NCI-H2171 treated with DMSO at 0.1 percent for 48 hours (cell line): ENCODE results near the gene DZIP1.
"Not testable (repeated sequence)": the region's sequence is repeated elsewhere in the genome, so short reads cannot be mapped to it uniquely, and the experiment has no call there.

ENCODE experiments used
- DNase-seq: peaks from one replicate; lab custom pipeline; 2025; lab: John Stamatoyannopoulos, UW

Gene DZIP1, protein sequence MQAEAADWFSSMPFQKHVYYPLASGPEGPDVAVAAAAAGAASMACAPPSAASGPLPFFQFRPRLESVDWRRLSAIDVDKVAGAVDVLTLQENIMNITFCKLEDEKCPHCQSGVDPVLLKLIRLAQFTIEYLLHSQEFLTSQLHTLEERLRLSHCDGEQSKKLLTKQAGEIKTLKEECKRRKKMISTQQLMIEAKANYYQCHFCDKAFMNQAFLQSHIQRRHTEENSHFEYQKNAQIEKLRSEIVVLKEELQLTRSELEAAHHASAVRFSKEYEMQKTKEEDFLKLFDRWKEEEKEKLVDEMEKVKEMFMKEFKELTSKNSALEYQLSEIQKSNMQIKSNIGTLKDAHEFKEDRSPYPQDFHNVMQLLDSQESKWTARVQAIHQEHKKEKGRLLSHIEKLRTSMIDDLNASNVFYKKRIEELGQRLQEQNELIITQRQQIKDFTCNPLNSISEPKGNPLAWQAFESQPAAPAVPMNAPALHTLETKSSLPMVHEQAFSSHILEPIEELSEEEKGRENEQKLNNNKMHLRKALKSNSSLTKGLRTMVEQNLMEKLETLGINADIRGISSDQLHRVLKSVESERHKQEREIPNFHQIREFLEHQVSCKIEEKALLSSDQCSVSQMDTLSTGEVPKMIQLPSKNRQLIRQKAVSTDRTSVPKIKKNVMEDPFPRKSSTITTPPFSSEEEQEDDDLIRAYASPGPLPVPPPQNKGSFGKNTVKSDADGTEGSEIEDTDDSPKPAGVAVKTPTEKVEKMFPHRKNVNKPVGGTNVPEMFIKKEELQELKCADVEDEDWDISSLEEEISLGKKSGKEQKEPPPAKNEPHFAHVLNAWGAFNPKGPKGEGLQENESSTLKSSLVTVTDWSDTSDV

DNA sequence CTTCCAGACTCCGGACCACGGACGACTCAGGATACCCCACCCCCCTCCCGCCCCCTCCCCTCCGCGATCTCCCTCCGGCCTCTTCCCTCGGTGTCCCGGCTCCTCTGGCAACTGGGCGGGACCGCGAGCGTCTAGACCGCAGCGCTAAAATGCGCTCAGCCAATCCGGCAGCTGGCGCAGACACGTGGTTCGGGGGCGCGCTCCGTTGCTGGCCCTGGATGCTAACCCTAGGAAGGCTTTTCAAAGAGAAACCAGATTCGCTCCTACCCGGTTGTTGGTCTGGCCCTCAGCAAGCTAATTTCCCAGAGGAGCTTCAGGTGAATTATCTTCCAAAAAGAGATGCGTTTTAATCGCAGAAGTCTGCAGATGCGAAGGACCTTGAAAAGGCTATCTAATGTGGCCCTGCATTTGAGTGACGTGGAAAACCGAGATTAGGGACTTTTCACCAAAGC, at the start of gene DZIP1:
Gene DZIP1, minus strand, starts transcription at position 106 of the 452 bp plus-strand sequence. CDS start 2,677 bp downstream, outside the sequence.
- DNase-seq = peak; percentile 80

DNA sequence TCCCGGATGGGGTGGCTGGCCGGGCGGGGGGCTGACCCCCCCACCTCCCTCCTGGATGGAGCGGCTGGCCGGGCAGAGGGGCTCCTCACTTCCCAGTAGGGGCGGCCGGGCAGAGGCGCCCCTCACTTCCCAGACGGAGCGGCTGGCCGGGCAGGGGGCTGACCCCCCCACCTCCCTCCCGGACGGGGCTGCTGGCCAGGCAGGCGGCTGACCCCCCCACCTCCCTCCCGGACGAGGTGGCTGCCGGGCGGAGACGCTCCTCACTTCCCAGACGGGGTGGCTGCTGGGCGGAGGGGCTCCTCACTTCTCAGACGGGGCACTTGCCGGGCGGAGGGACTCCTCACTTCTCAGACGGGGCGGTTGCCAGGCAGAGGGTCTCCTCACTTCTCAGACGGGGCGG, 46.5 kb upstream of the DZIP1 start:
- not testable (repeated sequence) for DNase-seq

DNA sequence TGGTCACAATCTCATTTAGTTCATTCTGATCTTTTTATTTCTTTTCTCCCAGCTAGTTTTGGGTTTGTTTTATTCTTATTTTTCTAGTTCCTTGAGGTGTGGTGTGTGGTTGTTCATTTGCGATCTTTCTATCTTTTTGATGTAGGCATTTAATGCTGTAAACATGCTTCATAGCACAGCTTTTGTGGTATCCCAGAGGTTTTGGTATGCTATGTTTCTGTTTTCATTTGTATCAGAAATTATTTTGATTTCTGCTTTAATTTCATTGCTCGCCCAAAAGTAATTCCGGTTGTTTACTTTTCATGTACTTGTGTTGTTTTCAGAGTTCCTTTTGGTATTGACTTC, 45.0 kb upstream of the DZIP1 start:
- no peak for DNase-seq

DNA sequence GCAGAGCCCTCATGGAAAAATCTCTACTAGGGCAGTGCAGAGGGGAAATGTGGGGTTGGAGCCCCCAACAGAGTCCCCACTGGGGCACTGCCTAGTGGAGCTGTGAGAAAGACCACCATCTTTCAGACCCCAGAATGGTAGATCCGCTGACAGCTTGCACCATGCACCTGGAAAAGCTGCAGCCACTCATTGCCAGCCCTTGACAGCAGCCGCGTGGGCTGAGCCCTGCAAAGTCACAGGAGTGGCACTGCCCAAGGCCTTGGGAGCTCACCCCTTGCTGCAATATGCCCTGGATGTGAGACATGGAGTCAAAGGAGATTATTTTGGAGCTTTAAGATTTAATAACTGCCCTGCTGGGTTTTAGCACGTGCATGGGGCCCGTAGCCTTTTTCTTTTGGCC, 40.5 kb upstream of the DZIP1 start:
- not testable (repeated sequence) for DNase-seq

DNA sequence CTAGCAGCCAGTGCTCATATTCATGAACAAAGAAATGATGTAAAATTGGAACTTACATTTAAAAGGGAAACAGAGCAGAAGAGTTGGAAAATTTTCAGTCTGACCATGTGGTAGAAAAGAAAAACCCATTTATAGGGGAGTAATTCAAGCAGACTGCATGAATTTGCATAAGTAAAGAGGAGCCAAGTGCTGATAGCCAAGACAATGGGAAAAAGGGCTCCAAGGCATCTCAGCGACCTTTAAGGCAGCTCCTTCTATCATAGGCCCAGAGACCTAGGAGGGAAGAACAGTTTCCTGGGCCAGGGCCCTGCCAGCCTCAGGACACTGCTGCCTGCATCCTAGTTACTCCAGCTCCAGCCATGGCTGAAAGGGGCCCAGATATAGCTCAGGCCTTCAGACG, 39.9 kb upstream of the DZIP1 start:
- DNase-seq = no peak

DNA sequence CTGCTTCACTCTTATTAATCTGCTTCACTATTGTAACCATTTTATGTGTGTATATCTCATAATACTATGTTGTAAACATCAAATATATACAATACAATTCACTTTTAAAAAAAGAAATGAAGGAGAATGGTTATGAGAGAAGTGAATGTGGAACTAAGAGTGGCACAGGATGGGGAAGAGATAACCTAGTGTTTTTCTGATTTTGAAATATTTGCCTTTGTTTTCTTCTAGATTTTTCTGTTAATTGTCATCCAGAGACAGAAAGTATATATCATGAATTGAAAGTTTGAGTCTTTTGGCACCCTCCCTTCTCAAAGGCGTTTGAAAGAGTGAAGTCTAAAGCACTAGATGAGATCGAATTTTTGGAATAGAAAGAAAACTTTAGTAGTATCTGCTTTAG, 35.2 kb upstream of the DZIP1 start:
- no peak for DNase-seq

DNA sequence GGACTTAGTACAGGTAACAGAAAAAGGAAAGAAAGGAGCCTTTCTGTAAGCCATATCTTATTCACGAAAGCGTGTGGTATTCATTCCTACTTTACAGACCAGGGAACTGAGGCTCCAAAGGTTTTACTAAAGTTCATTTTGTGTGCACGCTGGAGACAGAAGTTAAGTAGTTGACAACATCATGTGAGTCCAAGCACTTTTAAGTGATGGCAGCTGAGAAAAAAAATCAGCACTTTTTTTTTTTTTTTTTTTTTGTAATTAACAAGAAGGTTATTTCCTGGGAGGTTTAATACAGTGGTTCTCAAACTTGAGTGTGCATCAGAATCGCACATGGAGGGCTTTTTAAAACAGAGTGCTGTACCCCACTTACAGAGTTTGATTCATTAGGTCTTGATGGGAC, 34.5 kb upstream of the DZIP1 start:
- DNase-seq = no peak

DNA sequence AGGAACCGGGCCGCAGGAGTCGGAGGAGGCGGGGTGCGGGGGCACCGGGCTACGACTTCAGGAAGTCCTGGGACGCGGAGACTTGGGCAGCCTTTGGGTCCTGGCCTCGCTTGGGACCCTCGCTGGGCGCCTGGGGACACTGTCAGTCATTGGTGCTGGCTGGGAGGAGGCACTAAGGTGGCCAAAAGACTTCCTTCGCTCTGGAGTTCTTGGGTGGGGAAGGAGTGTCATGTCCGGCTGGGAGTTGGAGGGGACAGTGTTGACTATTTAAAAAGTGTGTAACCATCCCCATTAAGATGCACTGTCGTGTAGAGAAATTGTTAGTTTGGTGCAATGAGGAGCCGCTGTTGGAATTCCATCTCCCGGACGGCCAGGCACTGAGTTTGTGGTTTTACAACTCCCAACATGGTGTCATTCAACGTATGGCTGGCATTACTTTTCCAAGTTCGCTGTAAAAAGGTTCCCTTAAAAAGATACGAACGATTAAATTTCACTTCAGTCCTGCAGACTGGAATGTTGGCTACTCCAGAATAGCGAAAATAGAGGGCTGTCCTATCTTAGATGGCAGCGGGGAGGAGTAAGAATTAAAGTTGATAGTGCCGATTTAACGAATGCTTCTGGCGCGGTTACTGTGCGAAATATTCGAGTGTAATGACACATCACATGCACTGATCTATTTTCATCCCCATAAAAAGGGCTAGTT, 33.2 kb upstream of the DZIP1 start:
- DNase-seq = no peak

DNA sequence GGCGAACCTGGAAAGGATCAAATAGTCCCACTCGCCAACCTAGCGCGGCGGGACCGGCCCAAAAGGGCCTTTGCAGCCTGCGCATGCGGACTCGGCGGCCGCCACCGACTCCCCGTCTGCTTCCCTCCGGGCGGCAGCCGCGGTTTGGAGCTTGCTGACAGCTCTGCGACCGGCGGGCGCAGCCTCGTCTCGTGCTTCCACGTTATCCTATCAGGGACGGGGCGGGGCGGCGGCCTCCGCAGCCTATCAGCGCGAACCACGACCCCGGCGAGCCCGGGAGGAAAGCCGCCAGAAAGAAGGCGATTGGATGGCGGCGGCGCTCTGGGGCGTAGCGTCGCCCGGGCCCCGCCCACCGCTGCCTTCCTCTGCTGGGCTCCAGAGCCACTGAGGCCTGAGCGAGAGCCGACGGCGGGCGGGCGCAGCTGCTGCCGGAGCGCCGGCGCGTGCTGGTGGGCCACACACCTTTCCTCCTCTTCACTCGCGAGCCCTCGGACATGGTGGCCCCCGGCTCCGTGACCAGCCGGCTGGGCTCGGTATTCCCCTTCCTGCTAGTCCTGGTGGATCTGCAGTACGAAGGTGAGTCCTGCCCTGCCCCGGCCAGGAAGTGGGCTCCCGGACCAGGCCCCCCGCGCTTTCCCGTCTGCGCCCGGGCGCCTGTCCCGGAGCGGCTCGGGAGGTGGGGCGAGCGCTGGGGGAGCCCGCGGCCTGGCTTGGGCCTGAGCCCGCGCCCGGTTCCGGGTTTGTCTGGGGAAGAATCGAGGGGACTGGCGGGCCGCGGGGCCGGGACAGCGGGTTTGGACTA, 32.5 kb upstream of the DZIP1 start, which contains the start of gene DNAJC3:
Gene DNAJC3, plus strand, starts transcription at position 378 of the 802 bp plus-strand sequence. Its CDS starts 117 bp downstream, at position 495.
- DNase-seq = peak; percentile 96

DNA sequence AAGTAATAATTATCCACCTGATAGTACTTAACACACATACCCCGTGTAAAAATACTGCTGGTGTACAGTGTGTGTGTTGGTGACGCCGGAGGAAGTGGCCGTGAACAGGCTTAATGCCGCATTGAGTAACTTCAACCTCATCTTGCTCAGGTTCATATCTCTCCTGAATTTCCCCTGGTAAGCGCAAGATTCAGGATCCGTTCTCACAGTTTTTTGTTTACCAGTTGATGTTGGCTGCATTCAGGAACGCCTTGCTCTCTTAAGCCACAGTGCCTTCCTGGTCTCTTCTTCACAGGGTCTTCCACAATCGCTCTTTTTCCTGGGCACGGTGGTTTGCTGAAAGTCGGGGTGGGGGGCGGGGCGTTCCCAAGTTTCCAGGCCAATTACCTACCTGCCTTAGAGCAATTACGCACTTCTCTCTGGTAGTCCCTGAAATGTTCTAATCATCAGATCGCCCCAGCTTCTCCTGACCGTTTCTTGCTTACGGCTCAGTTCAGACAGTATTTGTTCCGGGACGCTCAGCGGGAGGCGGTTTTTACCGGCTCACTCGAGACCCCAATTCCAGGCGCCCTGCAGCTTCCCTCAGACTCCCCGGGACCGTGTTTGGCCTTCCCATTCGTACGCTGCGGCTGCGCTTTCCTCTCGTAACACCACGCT, 31.7 kb upstream of the DZIP1 start:
- peak; percentile 77 for DNase-seq

DNA sequence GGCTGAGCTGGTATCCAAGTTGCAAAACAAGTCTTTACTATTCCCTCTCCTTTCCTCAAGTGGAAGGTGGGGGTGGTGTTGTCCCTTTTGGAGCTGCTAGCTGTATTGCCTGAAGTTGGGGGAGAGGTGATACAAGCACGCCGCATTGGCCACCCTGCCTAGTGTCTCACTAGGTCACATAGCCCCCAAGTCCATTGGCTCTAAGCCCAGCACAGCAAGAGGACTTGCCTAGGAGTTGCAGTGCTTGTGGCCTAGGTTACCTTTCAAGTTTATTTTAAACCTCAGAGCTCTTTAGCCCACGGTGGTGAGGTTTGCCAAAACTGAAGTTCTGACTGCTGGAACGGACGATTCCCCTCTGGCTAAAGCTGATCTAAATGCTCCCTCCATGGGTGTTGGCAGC, 27.1 kb upstream of the DZIP1 start:
- DNase-seq = no peak

DNA sequence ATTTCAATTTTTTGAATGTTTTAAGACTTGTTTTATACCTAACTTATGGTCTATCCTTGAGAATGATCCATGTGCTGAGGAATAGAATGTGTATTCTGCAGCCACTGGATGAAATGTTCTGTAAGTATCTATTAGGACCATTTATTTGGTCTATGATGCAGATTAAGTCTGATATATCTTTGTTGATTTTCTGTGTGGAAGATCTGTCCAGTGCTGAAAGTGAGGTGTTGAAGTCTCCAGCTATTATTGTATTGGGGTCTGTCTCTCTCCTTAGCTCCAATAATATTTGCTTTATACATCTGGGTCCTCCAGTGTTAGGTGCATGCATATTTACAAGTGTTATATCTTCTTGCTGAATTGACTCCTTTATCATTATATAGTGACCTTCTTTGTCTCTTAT, 22.7 kb upstream of the DZIP1 start:
- DNase-seq = not testable (repeated sequence)

DNA sequence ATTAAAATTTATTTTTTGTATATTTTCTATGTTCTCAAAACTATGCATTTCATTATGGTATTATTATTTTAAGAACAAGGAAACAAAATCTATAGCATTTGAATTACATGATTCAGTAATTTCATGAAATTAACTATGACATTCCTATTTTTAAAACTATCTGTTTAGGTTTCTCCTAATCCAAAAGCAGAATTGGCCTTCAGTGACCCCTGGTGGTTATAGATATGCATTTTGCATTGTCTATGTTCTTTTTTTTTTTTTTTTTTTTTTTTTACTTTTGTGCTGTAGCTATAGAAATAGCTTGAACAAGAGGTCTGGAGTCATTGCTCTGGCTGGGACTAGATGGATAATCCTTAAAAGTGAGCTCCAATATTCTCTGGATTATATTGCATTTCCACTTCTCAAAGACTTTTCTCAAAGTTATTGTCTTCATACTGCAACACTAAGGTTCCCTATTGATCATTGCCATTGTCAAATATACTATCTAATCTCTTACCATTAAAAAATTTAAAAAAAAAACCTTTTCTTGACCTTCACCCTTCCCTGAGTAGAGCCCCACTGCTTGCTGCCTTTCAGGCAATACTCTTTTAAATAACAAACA, 16.6 kb upstream of the DZIP1 start:
- DNase-seq = peak; percentile 59

DNA sequence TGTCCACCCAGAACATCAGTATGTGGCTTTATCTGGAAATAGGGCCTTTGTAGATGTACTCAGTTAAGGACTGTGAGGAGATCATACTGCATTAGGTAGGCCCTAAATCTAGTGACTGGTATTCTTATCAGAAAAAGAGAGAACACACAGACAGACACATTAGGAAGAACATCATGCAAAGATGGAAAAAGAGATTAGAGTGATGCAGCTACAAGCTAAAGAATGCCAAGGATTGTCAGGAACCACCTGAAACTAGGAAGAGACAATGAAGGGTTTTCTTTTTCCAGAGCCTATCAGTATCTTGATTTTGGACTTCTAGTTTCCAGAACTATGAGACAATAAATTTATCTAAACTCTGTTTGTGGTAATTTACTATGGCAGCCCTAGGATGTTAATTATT, 15.0 kb upstream of the DZIP1 start:
- DNase-seq = no peak

DNA sequence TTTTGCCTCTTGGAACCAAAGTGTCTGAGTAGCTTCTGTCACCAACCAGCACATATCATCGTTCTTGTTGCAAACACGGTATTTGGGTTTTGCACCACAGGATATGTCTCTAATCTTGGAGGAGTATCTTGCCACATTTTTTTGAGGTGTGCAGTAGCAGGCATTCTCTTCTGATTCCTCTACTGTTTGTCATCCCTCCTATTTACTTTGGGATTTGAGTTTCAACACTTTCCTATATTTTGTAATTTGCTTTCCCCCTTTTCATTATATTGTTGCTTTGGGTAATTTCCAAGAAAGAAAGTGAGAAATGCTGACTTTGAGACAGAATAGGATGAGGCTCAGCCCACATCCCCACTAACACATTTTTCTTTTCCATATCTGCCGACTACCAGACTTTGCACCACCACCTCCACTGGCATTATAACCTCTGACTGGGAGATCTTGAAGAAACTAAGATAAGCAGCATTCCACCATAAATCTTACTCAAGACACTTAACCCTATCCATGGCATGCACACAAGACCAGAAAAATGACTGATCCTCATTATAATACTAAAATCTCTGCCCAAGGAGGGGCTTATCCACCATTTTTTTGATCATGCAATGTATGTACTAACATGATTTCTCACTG, 12.0 kb upstream of the DZIP1 start:
- no peak for DNase-seq

DNA sequence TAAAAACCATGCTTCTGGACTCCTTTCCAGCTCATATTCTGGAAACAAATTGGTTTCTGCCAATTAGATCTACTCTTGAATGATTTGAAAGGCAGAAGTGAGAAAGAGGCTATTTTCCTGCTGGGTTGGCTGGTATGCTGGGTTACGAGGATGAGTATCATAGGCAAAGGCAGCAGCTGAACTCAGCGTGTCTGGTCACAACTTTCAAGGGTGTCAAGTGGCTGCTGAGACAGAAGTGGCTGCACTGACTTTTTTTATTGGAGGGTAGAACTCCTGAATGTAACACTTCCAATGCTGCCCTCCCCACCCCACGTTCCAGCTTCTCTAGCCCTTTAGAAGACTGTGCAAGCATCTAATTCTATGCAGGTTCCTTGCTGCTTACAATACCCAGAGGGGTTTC, 8.3 kb upstream of the DZIP1 start:
- no peak for DNase-seq

DNA sequence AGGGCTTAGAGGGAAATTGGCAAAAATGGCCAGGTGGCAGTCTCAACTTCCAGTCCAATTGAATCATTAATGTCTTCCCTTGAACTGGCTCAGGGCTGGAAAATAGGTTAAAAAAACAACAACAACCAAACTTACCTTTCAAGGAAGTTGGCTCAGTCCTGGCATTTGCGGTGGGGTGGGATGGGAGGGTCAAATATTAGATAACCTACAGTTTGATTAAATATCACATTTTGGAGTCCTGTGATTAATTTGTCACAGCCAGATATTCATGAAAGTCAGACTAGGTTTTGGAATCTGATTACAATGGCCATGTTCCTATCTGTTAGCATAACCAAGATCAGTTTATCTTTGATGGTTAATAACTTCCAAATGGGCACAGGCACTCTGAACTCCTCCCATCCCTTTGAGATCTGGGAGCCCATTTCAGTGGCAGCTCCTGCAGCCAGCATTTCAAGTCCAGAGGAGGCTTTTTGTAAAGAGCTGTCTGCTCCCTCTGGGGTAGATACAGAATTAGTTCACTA, 7.8 kb upstream of the DZIP1 start:
- no peak for DNase-seq

DNA sequence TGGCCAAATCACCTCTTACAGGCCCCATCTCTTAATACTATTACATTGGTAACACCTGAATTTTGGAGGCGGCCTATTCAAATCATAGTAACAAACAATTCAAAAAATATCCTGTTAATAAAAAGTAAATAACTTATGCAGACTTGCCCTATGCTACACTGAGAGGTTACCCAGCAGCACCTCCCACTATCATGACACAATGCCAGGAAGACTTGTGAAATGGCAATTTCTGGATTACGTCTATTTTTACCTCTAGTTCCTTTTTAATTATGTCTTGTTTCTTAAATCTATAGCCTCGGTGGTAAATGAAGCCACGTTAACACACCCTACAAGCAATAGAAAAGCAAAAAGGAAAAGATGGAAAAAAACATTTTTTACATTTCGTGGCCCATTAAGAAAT, 6.2 kb upstream of the DZIP1 start:
- DNase-seq = no peak

DNA sequence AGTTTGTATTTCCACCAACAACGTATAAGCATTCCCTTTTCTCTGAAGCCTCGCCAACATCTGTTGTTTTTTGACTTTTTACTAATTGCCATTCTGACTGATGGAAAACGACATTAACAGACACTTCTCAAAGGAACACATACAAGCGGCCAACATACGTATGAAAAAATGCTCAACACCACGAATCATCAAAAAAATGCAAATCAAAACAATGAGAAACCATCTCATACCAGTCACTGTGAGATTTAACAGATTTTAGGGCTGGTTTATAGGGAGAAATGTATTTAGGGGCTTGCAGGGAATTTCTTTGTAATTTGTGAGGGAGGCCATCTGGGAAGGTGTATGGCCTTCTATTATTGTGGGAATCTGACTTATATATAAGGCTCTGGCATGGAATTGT, 2.8 kb upstream of the DZIP1 start:
- no peak for DNase-seq
